HG02571 (cell line): ENCODE measurements around the gene MZB1.
"Not testable (repeated sequence)": the region's sequence is repeated elsewhere in the genome, so short reads cannot be mapped to it uniquely, and the experiment has no call there.

Source experiments
- ATAC-seq: cut with Tn5 transposase; IDR thresholded peaks from one replicate; pipeline ENCODE4 v1.9.1; 2021; ENCODE audit warnings: mild to moderate bottlenecking, moderate library complexity; ENCODE audit not compliant: unreplicated experiment

MZB1 gene

DNA sequence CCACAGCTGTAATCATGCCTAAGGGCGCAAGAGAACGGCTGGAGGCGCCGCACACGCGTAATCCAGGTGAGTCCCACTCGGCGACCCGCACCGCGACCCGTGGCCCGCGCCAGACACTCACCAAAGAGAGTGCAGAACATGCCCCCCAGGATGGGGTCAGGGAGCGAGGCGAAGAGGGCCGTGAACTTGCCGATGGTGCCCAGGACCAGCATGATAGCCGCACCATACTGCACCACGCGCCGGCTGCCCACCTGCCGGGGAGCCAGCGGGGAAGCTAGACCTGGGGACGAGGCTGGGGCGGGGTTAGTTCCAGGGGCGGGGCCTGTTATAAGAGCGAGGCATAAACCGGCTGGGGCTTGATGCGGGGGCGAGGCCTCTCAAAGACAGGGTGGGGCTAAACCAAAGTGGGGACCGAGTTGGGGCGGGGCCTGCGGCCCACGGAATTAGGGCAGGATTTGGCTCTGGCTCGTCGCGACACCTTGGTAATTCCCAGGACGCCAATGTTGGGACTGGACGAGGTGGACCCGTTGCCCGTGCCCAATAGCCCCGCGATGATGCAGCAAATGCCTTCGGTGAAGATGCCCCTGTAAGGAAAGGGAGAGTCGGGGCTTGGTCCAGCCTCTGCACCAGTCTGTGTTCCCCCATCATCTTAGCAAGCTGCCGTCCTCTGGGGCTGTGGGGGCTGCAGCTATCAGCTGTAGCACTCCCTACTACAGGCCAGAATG is 11.4 kb downstream of the MZB1 start:
- ATAC-seq = no peak

DNA sequence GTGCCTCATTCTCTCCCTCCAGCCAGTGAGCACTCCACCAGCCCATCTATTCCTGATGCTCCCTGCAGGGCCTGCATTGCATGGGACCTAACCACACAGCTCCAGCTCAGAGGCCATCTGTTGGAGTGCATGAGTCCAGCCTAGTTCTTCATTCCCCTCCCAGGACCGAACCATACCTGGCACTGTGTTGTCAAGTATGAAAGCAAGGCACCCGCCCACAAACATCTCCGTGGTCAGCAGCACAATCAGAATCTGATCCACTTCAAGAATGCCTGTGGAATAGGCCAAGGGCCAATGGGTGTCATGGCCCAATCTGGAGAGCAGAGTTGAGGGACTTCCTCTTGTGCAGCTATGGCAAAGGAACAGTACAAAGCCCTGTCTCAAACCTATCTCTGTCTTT is 12.5 kb downstream of the MZB1 start:
- ATAC-seq = no peak

DNA sequence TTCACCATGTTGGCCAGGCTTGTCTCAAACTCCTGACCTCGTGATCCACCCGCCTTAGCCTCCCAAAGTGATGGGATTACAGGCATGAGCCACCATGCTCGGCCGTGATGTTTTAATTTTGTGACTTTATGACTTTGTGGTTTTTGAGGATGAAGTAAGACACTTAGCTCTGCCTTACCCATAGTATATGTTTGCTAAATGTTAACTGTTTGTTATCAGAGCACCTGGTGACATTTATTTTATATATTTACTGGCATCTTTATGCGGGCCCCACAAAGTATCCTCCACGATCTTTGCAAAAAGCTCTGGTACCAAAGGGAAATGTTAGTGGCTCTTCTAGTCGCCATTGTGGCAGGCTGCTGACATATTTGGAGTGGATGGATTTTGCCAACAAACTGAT is 13.3 kb downstream of the MZB1 start:
- no peak for ATAC-seq

DNA sequence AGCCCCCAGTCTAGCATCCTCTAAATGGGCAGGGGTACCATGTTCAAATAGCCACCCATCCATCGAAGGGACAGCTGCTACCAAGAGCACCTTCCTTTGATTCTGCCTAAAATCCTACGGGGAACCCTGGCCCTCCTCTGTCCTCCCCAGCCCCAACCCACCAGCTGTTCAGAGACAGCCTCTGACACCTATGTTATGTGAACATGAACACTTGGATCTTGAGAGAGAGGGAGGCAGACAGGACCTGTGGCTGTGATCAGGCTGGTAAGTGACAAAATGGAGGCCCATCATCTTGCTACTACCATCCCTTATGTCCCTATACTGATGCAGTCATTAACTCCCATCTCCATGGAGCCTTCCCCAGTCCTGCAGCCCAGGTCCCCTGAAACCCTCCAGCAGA is 14.8 kb downstream of the MZB1 start:
- ATAC-seq = no peak

DNA sequence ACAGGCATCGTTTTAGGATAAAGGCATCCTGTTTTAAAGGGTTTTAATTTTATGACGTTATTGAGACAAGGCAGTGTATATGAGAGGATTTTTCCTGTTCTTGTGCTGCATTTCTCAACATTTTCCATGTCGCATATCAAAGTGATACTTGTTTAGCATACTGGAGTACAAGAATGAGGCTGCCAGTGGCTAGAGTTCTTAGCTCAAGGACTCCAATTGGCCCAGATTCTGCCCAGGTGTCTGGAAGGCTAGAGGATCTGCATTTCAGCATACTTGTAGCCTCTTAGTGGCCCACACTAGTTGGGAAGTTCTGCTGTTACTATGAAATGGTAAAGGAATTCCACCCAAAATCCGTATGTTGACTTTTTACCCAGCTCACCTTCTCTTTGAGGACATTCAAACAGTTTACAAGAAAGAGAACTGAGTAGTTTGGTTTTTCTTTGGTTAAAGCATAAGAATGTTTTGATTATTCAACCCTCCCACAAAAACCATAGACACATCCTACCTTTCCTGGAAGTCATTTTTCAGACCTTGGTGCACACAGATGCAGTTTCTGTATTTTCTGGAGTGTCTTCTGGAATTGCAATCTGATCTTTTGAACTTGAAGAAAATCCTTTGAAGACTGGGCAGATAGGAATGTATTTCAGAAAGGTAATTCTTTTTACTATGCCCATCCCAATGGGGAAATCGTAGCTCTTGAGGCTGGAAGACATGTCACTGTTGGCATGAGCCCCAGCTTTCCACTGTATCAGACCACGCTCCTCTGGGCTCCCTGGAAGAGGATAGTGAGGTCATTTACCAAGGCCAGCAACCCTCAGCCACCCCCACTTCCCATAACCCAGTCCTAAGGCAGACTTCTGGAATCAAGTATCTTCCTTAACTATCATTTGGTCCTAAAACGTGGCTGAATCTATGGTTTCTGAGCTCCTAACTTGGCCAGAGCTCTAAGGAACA is 18.0 kb downstream of the MZB1 start:
- ATAC-seq = no peak

DNA sequence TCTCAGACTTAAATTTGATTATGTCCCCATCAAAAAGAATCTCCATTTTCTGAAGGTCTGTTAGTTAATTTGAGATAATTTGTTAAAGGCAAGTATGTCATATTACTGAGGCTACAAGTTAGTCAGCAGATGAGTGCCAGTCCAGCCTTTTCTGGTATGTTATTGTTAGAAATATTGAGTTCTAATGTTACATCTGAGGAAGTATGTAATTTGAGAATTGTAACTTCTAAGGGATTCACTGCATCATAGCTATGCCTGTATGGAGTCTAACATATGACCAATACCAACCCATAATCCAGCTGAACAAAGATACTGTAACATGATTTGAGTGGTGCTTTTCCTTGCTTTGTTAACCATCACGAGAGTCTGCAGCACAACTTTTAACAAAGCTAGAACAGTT is 20.5 kb downstream of the MZB1 start:
- ATAC-seq = no peak

DNA sequence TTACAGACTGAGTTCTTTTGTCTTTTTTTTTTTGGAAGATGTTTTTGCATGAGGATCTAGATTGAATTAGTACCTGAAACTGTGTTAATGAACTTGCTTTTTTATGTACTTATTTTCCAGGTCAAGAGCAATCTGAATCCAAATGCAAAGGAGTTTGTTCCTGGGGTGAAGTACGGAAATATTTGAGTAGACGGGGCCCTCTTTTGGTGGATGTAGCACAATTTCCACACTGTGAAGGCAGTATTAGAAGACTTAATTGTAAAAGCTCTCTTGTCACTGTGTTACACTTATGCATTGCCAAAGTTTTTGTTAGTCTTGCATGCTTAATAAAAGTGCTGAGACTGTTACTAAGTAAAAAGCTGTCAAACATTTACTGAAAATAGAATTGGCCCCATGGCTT is 21.1 kb downstream of the MZB1 start:
- no peak for ATAC-seq

DNA sequence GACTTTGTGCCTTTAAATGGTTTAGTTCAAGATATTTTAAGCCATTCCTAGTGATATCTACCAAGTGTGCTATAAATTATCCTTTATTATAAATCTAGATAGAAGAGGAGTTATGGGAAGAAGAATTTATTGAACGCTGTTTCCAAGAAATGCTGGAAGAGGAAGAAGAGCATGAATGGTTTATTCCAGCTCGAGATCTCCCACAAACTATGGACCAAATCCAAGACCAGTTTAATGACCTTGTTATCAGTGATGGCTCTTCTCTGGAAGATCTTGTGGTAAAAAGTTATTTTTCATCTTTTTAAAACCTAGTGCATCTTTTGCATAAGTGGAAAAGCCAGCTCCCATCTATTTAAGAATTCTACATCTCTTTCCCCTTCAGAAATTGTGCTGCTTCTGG is 25.2 kb downstream of the MZB1 start:
- no peak for ATAC-seq

DNA sequence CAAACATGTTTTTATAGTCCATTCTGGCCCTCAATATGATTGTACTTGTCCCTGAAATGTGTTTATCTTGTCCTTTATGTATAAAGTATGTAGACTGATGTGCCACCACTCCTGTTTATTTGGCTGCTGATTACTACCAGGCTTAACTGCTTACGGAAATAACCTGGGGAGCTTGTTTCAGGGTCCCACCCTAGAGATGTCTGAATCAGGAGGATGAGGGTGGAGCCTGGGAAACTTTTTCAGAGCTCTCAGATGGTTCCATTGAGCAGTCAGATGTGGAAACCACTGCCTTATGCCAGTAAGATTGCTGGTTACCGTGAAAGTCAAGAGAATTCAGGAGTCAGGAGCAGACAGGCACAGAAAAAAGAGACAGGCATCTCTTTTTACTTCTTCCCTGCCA is 25.8 kb downstream of the MZB1 start:
- ATAC-seq = no peak

DNA sequence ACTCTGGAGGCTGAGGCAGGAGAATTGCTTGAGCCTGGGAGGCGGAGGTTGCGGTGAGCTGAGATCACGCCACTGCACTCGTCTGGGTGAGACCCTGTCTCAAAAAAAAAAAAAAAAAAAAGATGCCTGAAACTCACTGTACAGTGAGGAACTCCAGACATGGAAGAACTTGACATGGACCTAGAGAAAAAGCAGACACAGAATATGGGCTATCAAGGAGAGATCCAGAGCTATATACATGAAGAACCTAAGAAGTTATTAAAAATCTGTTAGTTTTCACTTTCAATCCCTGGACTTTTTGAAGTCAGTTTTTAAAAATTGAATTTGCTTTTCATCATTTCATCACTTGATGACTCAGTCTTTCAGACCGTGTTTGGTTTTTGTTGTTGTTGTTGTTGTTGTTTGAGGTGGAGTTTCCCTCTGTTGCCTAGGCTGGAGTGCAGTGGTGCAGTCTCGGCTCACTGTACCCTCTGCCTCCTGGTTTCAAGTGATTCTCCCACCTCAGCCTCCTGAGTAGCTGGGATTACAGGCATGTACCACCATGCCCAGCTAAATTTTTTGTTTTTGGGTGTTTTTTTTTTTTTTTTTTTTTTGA is 27.8 kb downstream of the MZB1 start:
- ATAC-seq = no peak

DNA sequence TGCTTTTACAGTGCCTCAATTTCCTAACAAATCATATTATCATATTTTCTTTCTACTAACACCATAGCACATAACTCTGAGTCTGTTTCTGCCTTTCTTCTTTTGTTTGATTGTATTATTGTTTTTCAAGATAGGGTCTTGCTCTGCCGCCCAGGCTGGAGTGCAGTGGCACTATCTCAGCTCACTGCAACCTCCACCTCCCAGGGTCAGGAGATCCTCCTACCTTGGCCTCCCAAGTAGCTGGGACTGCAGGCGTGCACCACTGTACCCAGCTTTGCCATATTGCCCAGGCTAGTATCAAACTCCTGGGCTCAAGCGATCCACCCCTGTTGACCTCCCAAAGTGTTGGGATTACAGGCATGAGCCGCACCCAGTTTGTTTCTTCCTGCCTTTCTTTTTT is 29.3 kb downstream of the MZB1 start:
- no peak for ATAC-seq

DNA sequence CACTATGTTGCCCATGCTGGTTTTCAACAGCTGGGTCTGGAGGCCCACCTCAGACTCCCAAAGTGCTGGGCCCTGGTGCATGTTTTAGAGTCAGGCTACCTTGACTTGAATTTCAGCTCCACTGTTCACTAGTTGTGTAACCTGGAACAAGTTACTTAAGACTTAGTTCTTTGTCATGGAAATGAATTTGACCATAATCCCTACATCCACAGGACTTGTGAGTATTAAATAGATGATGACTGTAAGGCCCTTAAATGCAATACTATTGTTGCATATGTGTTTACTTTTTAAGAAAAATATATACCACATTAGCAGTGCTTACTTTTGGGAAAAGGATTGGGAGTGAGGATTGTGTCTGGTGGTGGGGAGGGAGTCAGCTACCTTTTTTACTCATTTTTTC is 31.6 kb downstream of the MZB1 start:
- no peak for ATAC-seq

DNA sequence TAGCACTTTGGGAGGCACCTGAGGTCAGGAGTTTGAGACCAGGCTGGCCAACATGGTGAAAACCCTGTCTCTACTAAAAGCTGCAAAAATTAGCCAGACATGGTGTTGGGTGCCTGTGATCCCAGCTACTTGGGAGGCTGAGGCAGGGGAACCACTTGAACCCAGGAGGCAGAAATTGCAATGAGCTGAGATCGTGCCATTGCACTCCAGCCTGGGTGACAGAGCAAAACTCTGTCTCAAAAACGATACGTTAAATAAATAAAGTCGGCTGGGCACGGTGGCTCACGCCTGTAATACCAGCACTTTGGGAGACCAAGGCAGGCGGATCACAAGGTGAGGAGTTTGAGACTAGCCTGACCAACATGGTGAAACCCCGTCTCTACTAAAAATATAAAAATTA is 33.8 kb downstream of the MZB1 start:
- ATAC-seq = not testable (repeated sequence)

DNA sequence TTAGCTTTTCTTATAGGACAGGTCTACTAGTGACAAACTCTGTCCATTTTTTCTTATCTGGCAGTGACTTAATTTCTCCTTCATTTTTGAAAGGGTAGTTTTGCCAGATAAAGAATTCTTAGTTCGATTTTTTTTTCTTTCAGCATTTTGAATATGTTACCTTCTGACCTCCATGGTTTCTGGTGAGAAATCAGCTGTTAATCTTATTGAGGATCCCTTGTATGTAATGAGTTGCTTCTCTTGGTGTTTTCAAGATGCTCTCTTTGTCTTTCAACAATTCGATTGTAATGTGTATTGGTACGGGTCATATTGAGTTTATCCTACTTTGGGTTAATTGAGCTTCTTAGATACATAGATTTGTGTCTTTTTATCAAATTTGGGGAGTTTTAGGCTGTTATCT is 35.5 kb downstream of the MZB1 start:
- ATAC-seq = no peak

DNA sequence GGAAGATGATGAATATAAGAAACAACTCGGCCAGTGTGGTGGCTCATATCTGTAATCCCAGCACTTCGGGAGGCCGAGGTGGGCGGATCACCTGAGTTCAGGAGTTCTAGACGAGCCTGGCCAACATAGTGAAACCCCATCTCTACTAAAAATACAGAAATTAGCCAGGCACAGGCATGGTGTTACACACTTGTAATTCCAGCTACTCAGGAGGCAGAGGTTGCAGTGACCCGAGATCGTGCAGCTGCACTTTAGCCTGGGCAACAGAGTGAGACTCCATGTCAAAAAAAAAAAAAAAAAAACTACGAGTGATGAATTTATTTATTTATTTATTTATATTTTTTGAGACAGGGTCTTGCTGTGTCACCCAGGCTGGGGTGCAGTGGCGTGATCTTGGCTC is 41.9 kb downstream of the MZB1 start:
- ATAC-seq = not testable (repeated sequence)

DNA sequence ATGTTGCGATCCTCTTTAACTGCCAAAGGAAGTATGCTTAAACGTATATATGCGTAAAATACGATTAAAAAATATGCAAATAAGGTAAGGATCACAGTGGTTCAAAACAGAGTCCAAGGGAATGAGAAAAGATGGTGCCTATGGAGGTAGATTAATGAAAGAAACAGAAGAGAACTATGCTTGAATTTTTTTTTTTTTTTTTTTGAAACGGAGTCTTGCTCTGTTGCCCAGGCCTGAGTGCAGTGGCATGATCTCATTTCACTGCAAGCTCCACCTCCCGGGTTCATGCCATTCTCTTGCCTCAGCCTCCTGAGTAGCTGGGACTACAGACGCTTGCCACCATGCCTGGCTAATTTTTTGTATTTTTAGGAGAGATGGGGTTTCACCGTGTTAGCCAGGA is 44.3 kb downstream of the MZB1 start:
- not testable (repeated sequence) for ATAC-seq

DNA sequence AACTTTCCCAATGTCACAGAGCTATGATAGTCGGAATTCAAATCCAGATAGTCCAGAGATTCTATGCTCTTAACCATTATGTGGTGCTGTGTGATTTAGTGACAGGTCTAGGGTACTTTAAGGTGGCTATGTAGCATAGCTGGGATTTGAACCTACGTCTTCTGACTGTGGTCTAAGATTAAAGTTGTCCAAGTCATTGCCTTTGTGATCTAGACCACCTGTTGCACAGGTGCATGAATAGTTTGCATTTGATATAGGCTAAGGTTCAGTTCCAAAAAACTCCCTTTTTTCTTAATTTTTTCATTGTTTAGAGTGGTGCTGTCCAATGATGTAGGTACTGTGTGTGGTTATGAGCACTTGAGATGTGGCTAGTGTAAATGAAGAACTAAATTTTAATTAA is 45.5 kb downstream of the MZB1 start:
- ATAC-seq = no peak

DNA sequence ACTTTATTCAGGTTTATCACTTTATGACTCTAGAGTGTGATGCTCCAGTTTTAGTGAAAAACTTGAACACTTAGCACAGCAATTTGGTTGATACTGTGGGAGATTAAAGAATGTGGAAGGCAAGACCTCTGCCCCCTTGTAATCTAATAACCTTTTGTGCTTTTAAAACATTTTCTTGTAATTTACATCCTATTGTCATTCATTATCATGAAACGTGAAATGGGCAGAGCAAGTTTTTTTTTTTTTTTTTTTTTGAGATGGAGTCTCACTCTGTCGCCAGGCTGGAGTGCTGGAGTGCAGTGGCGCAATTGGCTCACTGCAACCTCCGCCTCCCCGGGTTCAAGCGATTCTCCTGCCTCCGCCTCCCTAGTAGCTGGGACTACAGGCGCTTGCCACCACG is 46.2 kb downstream of the MZB1 start:
- ATAC-seq = no peak

DNA sequence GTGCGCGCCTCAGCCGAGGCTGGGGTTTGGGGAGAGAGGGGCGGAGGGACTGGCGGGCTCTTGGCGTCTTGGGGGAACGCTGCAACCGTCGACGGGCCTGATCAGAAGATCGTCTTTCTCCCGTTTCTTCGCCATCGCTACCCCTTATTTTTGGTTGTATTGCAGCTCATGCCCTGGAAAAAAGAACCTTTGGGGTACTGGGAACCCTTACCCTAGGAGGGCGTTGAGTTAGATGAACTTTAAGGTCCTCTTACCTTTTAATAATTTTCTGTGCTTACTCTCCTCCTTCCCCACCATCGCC is 47.3 kb downstream of the MZB1 start:
- no peak for ATAC-seq

DNA sequence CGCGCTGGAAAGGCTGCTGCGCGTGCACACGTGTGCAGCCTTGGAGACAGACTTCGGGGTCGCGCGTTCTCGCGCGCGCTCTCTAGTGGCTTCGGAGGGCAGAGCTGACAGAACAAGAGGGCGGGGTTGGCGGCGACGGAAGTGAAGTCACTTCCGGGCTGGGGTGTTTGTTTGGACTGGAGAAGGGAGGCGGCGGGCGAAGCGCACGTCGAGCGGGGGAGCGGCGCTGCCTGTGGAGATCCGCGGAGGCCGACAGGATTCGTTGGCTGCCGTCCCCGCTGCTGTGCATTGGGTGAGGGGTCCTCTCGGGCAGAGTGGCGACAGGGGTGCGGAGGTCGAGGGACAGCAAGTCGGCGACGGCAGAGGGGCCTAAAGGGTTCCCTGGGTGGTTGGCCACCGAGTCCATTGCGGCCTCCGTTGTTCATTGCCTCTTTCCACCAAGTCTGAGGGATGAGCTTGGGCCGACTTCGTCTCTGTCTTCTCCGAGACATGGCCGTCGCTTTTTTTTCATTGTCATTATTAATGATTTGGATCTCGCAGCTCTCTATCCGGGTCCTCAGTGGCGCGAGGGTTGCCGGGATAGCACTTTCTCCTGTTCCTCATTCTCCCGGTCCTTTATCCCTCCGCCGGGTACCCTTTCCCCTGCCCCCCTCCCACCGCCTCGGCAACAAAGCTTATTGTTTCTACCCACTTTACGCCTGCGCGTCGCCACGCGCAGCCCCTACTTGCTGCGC is 47.9 kb downstream of the MZB1 start, which contains the start of gene PAIP2:
PAIP2 (plus strand) TSS at position 166 of the 734 bp plus-strand sequence. CDS start 21,931 bp downstream, outside the sequence.
- peak; percentile 84 for ATAC-seq

DNA sequence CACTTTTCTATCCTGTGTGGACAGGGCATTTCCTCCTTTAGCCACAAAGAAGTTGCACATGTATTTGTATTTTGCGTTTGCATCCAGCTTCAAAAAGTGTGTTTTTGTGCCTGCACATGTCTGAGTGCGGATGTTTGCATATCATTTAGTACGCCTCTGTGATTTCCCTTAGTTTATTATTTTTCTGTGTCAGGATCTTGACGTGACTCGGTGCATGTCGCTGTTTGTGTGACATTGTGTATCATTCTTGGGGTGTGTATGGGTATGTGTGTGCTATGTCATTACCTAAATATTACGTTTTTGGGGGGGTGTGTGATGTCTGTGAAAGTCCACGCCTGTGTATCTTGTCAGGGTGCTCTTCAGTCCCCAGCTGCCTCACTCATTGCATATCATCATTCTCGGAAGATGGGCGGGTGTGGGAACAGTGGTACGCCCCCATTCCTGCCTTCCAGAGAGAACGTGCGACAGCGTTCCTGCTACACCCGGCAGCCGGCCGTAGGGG is 48.5 kb downstream of the MZB1 start:
- peak; percentile 15 for ATAC-seq
